ENCODE data around the gene RPS14. TPM values are rescaled to one million over a fixed set of nuclear protein-coding genes. Genes with fewer than 3 reads are reported as not detected.

The RPS14 gene
- total RNA-seq, 1 donor from 2014 or later, result 1,931 TPM

GRCh38 chr5:150402229-150402773 lies 47.2 kb downstream of the RPS14 start:
- intact Hi-C loops (cut with micrococcal nuclease), result no loop called here

- intact Hi-C loops (cut with micrococcal nuclease), result no loop called here
These were observed 47.9 kb downstream of the RPS14 start for GRCh38 chr5:150401376-150402228.

- intact Hi-C loops (cut with micrococcal nuclease), result no loop called here
These were observed 48.5 kb downstream of the RPS14 start for GRCh38 chr5:150401076-150401375.

GRCh38 chr5:150400316-150401075 lies 49.0 kb downstream of the RPS14 start:
- intact Hi-C loops (cut with micrococcal nuclease), result no loop called here

GRCh38 chr5:150399524-150400211 lies 49.9 kb downstream of the RPS14 start:
- intact Hi-C loops (cut with micrococcal nuclease), result no loop called here

GRCh38 chr5:150398722-150399523 lies 50.6 kb downstream of the RPS14 start:
- intact Hi-C loops (cut with micrococcal nuclease), result loop anchor here (1.0 kb wide), 1 partner anchor 37 kb away; no protein-coding TSS in a partner anchor

GRCh38 chr5:150397782-150398721 lies 51.5 kb downstream of the RPS14 start:
- intact Hi-C loops (cut with micrococcal nuclease), result loop anchor here (1.0 kb wide), 1 partner anchor 38 kb away; no protein-coding TSS in a partner anchor

GRCh38 chr5:150397146-150397781 lies 52.3 kb downstream of the RPS14 start:
- intact Hi-C loops (cut with micrococcal nuclease), result no loop called here

GRCh38 chr5:150396267-150396666 lies 53.3 kb downstream of the RPS14 start:
- intact Hi-C loops (cut with micrococcal nuclease), result no loop called here

GRCh38 chr5:150395688-150395975 lies 53.9 kb downstream of the RPS14 start:
- intact Hi-C loops (cut with micrococcal nuclease), result loop anchor here (2.0 kb wide), 1 partner anchor 15 kb away; no protein-coding TSS in a partner anchor

GRCh38 chr5:150394912-150395687 lies 54.4 kb downstream of the RPS14 start:
- intact Hi-C loops (cut with micrococcal nuclease), result loop anchor here (2.0 kb wide), 1 partner anchor 16 kb away; no protein-coding TSS in a partner anchor

GRCh38 chr5:150394131-150394530 lies 55.4 kb downstream of the RPS14 start:
- intact Hi-C loops (cut with micrococcal nuclease), result loop anchor here (2.0 kb wide), 1 partner anchor 17 kb away; no protein-coding TSS in a partner anchor

GRCh38 chr5:150393096-150393645 lies 56.4 kb downstream of the RPS14 start:
- intact Hi-C loops (cut with micrococcal nuclease), result no loop called here

GRCh38 chr5:150392680-150393079 lies 56.9 kb downstream of the RPS14 start:
- intact Hi-C loops (cut with micrococcal nuclease), result no loop called here
